Glomerular endothelial cell (primary cell): Measurements from ENCODE around the gene EPHB4. TPM values are rescaled to one million over a fixed set of nuclear protein-coding genes. Genes with fewer than 3 reads are reported as not detected.

ENCODE experiments used
- total RNA-seq: library from RNA; depleted of rRNA; stranded (reverse); fragments of >200 nt; gene quantifications from 2 replicates; pipeline ENCODE4 v1.2.3, GENCODE V29; 2015

EPHB4 gene
- total RNA-seq, 1 donor from 2014 or later: 191 TPM

Other genes with a start within 250 kb of the EPHB4 start
- gene LRCH4, start 241.4 kb downstream of the EPHB4 start, total RNA-seq: 42.4 and 93.0 TPM in 2 replicates
- gene FBXO24, start 241.2 kb downstream of the EPHB4 start, total RNA-seq: not detected in 2 replicates
- 2.9 and 5.7 TPM in 2 replicates for gene PCOLCE, start 225.2 kb downstream of the EPHB4 start, total RNA-seq
- gene MOSPD3, start 215.0 kb downstream of the EPHB4 start, total RNA-seq: 21.2 and 28.9 TPM in 2 replicates
- 0.29 TPM in 1 of 2 replicates, not detected in the other for gene TFR2, start 186.0 kb downstream of the EPHB4 start, total RNA-seq
- gene ACTL6B, start 171.1 kb downstream of the EPHB4 start, total RNA-seq: not detected in 2 replicates
- 315 and 318 TPM in 2 replicates for gene GNB2, start 153.8 kb downstream of the EPHB4 start, total RNA-seq
- gene GIGYF1, start 133.3 kb downstream of the EPHB4 start, total RNA-seq: 14.4 and 25.7 TPM in 2 replicates
- gene POP7, start 121.4 kb downstream of the EPHB4 start, total RNA-seq: 27.8 and 37.2 TPM in 2 replicates
- not detected in 2 replicates for gene EPO, start 107.1 kb downstream of the EPHB4 start, total RNA-seq
- not detected in 2 replicates for gene ZAN, start 93.9 kb downstream of the EPHB4 start, total RNA-seq
- gene SLC12A9, start 25.2 kb upstream of the EPHB4 start, total RNA-seq: 30.2 and 31.9 TPM in 2 replicates
- 73.7 and 99.9 TPM in 2 replicates for gene TRIP6, start 39.9 kb upstream of the EPHB4 start, total RNA-seq
- gene SRRT, start 47.6 kb upstream of the EPHB4 start, total RNA-seq: 71.4 and 79.4 TPM in 2 replicates
- 0.34 and 1.6 TPM in 2 replicates for gene UFSP1, start 62.2 kb upstream of the EPHB4 start, total RNA-seq
- 0.97 and 2.0 TPM in 2 replicates for gene ACHE, start 68.4 kb upstream of the EPHB4 start, total RNA-seq
- not detected in 2 replicates for gene MUC3A, start 122.0 kb upstream of the EPHB4 start, total RNA-seq
- not detected in 2 replicates for gene MUC12, start 142.0 kb upstream of the EPHB4 start, total RNA-seq
- gene MUC17, start 192.6 kb upstream of the EPHB4 start, total RNA-seq: not detected in 2 replicates